Transverse colon (tissue), 3 donors: Measurements from ENCODE around the gene TRNP1.

Experiments used
- CTCF ChIP-seq, 5 experiments: fragments of 200-600 bp in 3 of 5; fragments of 450-650 bp in 2 of 5; sonication (generic) in 3 of 5; IDR thresholded peaks; 1 replicate in 2 of 5; 2 replicates in 3 of 5; pipeline ENCODE4 v1.5.1; 2016 to 2017; ENCODE audit warnings: antibody characterized with exemption in 5 of 5, inconsistent platforms in 3 of 5, mild to moderate bottlenecking in 2 of 5, moderate library complexity in 1 of 5
- POLR2A ChIP-seq: fragments of 450-650 bp; IDR thresholded peaks from one replicate; pipeline ENCODE4 v1.6.1; 2016; ENCODE audit warnings: antibody characterized with exemption, mild to moderate bottlenecking, moderate library complexity

- TF ChIP-seq CTCF (IDR thresholded peaks at IDR 0.05) (no peak), POLR2A (no peak)
These were observed 41.5 kb upstream of the TRNP1 start for GRCh38 chr1:26951821-26952497.
